ENCODE measurements around the gene RNPEP. TPM values are rescaled to one million over a fixed set of nuclear protein-coding genes. Genes with fewer than 3 reads are reported as not detected.
A peak's percentile ranks its signal among the peaks of the same experiment; 100 is the strongest.

The RNPEP gene
- total RNA-seq, 1 donor from 2014 or later, result 42.1 TPM

DNA sequence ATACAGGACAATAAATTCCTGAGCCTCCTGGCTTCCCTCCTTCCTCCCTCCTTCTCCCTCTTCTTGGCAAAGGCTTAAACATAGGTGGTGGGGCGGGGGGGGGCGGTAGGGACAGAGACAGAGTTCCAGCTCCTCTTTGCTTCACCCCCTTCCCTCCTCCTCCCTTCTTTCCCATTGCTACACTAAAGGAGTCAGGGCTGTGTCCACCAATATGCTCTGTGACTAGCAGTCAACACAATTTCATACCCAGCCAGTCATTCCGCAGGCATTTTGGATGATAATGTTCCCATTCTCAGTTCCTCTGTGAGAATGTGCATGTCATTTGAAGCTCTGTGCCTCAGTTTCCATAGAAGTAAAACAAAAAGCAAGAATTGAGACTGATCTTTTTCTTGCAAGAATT, 37.8 kb upstream of the RNPEP start:
- Mint-ChIP-seq H3K4me3 (ENCODE audit: unreplicated experiment) (peak overlapping the region; percentile 88), H3K27ac (ENCODE audit: unreplicated experiment) (peak overlapping the region; percentile 92), H3K27me3 (ENCODE audit: low read depth) (no peaks in the 10 kb centered on the region), H3K9me3 (ENCODE audit: low read depth) (no peaks in the 10 kb centered on the region), H3K36me3 (ENCODE audit: low read depth) (no peaks in the 10 kb centered on the region), H3K4me1 (ENCODE audit: low read depth) (peaks cover 75% of the 10 kb centered on the region)
- no peak for DNase-seq (ENCODE audit: low spot score)
- TF ChIP-seq, protein P1, sequence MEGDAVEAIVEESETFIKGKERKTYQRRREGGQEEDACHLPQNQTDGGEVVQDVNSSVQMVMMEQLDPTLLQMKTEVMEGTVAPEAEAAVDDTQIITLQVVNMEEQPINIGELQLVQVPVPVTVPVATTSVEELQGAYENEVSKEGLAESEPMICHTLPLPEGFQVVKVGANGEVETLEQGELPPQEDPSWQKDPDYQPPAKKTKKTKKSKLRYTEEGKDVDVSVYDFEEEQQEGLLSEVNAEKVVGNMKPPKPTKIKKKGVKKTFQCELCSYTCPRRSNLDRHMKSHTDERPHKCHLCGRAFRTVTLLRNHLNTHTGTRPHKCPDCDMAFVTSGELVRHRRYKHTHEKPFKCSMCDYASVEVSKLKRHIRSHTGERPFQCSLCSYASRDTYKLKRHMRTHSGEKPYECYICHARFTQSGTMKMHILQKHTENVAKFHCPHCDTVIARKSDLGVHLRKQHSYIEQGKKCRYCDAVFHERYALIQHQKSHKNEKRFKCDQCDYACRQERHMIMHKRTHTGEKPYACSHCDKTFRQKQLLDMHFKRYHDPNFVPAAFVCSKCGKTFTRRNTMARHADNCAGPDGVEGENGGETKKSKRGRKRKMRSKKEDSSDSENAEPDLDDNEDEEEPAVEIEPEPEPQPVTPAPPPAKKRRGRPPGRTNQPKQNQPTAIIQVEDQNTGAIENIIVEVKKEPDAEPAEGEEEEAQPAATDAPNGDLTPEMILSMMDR (IDR thresholded peaks at IDR 0.05), result no peak

DNA sequence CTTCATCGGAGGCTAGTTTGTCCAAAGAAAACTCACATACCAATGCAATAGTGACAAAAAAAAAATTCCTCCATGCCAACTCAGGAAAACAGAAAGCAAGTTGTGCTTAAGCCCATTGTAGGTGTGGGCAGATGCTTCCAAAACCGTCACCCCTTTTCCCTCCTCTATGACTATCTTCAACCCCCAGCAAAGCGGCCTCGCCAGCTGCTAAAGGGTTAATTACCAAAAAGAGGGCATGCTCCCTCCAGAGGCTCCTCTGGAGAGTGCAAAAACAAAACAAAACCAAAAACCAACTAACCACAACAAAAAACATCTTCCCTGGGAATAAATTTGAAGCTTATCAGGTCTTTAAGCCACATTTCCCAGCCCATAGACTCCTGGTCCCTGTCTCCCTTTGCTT, 37.3 kb upstream of the RNPEP start:
- Mint-ChIP-seq H3K4me1 (ENCODE audit: low read depth) (peaks cover 76% of the 10 kb centered on the region), H3K4me3 (ENCODE audit: unreplicated experiment) (peak overlapping the region; percentile 88), H3K27ac (ENCODE audit: unreplicated experiment) (peak overlapping the region; percentile 92), H3K36me3 (ENCODE audit: low read depth) (no peaks in the 10 kb centered on the region), H3K9me3 (ENCODE audit: low read depth) (no peaks in the 10 kb centered on the region), H3K27me3 (ENCODE audit: low read depth) (no peaks in the 10 kb centered on the region)
- TF ChIP-seq, protein P1 (IDR thresholded peaks at IDR 0.05), result peak; percentile 78
- no peak for DNase-seq (ENCODE audit: low spot score)

- H3K36me3 Mint-ChIP-seq (ENCODE audit: low read depth), result no peaks in the 10 kb centered on the region
- H3K27ac Mint-ChIP-seq (ENCODE audit: unreplicated experiment), result peak overlapping the region; percentile 92
- no peaks in the 10 kb centered on the region for H3K9me3 Mint-ChIP-seq (ENCODE audit: low read depth)
- no peaks in the 10 kb centered on the region for H3K27me3 Mint-ChIP-seq (ENCODE audit: low read depth)
- peaks cover 77% of the 10 kb centered on the region for H3K4me1 Mint-ChIP-seq (ENCODE audit: low read depth)
- no peak for DNase-seq (ENCODE audit: low spot score)
- TF ChIP-seq, protein P1 (IDR thresholded peaks at IDR 0.05), result no peak
- H3K4me3 Mint-ChIP-seq (ENCODE audit: unreplicated experiment), result peak overlapping the region; percentile 88
Observed at GRCh38 chr1:201945863-201946223, 36.6 kb upstream of the RNPEP start.

GRCh38 chr1:201946224-201946908, 36.1 kb upstream of the RNPEP start, which contains the start of gene LMOD1:
LMOD1 (minus strand) TSS chr1:201946548; CDS start chr1:201946340, 208 bp downstream.
- Mint-ChIP-seq H3K27ac (ENCODE audit: unreplicated experiment) (peak within 1 kb of the TSS; percentile 92), H3K4me3 (ENCODE audit: unreplicated experiment) (peak within 1 kb of the TSS; percentile 88), H3K36me3 (ENCODE audit: low read depth) (no peaks in the 10 kb centered on the region), H3K4me1 (ENCODE audit: low read depth) (peaks cover 75% of the 10 kb centered on the region), H3K27me3 (ENCODE audit: low read depth) (no peaks in the 10 kb centered on the region), H3K9me3 (ENCODE audit: low read depth) (no peaks in the 10 kb centered on the region)
- TF ChIP-seq, protein P1 (IDR thresholded peaks at IDR 0.05), result peak; percentile 11
- DNase-seq (ENCODE audit: low spot score), result peak; percentile 95

DNA sequence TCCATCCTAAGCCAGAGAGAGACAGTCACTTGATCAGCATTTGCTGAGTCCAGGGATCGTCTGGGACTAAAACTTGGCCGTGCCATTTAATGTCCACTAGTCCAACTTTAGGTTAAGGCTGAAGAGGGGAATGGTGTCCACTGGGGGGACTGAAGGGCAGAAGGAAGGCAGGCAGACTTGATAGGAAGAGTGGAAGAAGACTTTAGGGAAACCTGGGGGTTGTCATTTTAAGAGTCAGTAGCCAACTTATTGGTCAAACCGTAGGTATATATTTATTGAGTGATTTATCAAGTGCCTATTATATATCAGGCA, 34.8 kb upstream of the RNPEP start:
- H3K27ac Mint-ChIP-seq (ENCODE audit: unreplicated experiment), result peak overlapping the region; percentile 92
- H3K4me3 Mint-ChIP-seq (ENCODE audit: unreplicated experiment), result peak overlapping the region; percentile 88
- no peaks in the 10 kb centered on the region for H3K9me3 Mint-ChIP-seq (ENCODE audit: low read depth)
- no peak for DNase-seq (ENCODE audit: low spot score)
- H3K27me3 Mint-ChIP-seq (ENCODE audit: low read depth), result no peaks in the 10 kb centered on the region
- no peaks in the 10 kb centered on the region for H3K36me3 Mint-ChIP-seq (ENCODE audit: low read depth)
- H3K4me1 Mint-ChIP-seq (ENCODE audit: low read depth), result peaks cover 65% of the 10 kb centered on the region
- TF ChIP-seq, protein P1 (IDR thresholded peaks at IDR 0.05), result no peak

Data from chondrocyte (in vitro differentiated cells).